Esophagus mucosa (tissue), 1 donor: ENCODE results near the gene ITIH2. TPM values are rescaled to one million over a fixed set of nuclear protein-coding genes. Genes with fewer than 3 reads are reported as not detected.

Source experiments
- total RNA-seq: library from RNA; stranded (reverse); gene quantifications from one replicate; pipeline ENCODE4 v1.2.4, GENCODE V29; 2023
- donor health status: DM: yes; HTN: yes; CAD: no.

The ITIH2 gene
- total RNA-seq, 1 donor from 2014 or later = not detected

Other genes starting within 250 kb of the ITIH2 start
- gene ITIH5, start 36.4 kb upstream of the ITIH2 start, total RNA-seq = 2.3 TPM
- gene KIN, start 84.7 kb downstream of the ITIH2 start, total RNA-seq = 8.3 TPM
- gene ATP5F1C, start 84.9 kb downstream of the ITIH2 start, total RNA-seq = 316 TPM
- gene TAF3, start 115.2 kb downstream of the ITIH2 start, total RNA-seq = 3.3 TPM